CD4-positive, alpha-beta T cell (primary cell): ENCODE measurements around the gene EVC2. TPM values are rescaled to one million over a fixed set of nuclear protein-coding genes. Genes with fewer than 3 reads are reported as not detected.

Experiments
- ATAC-seq: fragments of 200-7000 bp; cut with Tn5 transposase; one replicate; pipeline ENCODE4 v1.10.0; 2022; ENCODE audit warnings: mild to moderate bottlenecking; ENCODE audit not compliant: poor library complexity
- CTCF ChIA-PET: fragments of 350-600 bp; sonication (Branson Sonifier 250); formaldehyde crosslinking; loops from one replicate; lab custom pipeline; 2021; ENCODE audit warnings: antibody characterized with exemption, inconsistent platforms; lab: Charles Lee
- POLR2A ChIA-PET: fragments of 350-600 bp; sonication (Branson Sonifier 250); formaldehyde crosslinking; loops from one replicate; lab custom pipeline; 2021; ENCODE audit warnings: antibody characterized with exemption, inconsistent platforms; lab: Charles Lee
- DNase-seq, 14 experiments: peaks; one replicate each; pipeline ENCODE4 v3.0.0-alpha.2; 2013 to 2020; ENCODE audit warnings: mixed read lengths in 2 of 14
- H3K27ac ChIP-seq, 2 donors: one replicate each; pipeline versions ENCODE4 v1.5.1 to v1.7.0; 2013; ENCODE audit warnings: low read length in 2 of 2, low read depth in 1 of 2, mild to moderate bottlenecking in 1 of 2
- H3K27me3 ChIP-seq, 2 experiments: 1 replicate in 1 of 2; 2 replicates in 1 of 2; pipeline versions ENCODE4 v1.6.1 to v1.7.0; 2013; ENCODE audit warnings: low read length in 2 of 2, control low read depth in 1 of 2, mild to moderate bottlenecking in 1 of 2, moderate library complexity in 1 of 2; ENCODE audit not compliant: insufficient read depth in 2 of 2, control insufficient read depth in 1 of 2
- H3K36me3 ChIP-seq: one replicate; pipeline ENCODE4 v1.6.1; 2013; ENCODE audit warnings: low read length, control low read depth; ENCODE audit not compliant: insufficient read depth
- H3K4me1 ChIP-seq: one replicate; pipeline ENCODE4 v1.6.1; 2013; ENCODE audit warnings: low read length, control low read depth; ENCODE audit not compliant: insufficient read depth
- H3K4me3 ChIP-seq: one replicate; pipeline ENCODE4 v1.5.1; 2013; ENCODE audit warnings: mild to moderate bottlenecking, low read length, moderate library complexity
- H3K9me3 ChIP-seq, 2 experiments: 1 replicate in 1 of 2; 2 replicates in 1 of 2; pipeline versions ENCODE4 v1.6.1 to v1.7.0; 2013; ENCODE audit warnings: low read length in 2 of 2, mild to moderate bottlenecking in 2 of 2, control low read depth in 1 of 2, moderate library complexity in 1 of 2; ENCODE audit not compliant: control insufficient read depth in 1 of 2, insufficient read depth in 1 of 2
- H3K27ac Mint-ChIP-seq: one replicate; pipeline ENCODE4 v1.8.0; 2020; ENCODE audit warnings: mixed read lengths
- H3K27me3 Mint-ChIP-seq: one replicate; pipeline ENCODE4 v1.8.0; 2021; ENCODE audit warnings: mixed read lengths
- H3K36me3 Mint-ChIP-seq: one replicate; pipeline ENCODE4 v1.8.0; 2021; ENCODE audit warnings: low read depth, mixed read lengths
- H3K4me1 Mint-ChIP-seq: one replicate; pipeline ENCODE4 v1.8.0; 2021; ENCODE audit warnings: low read depth, mixed read lengths
- H3K4me3 Mint-ChIP-seq: one replicate; pipeline ENCODE4 v1.8.0; 2020; ENCODE audit warnings: mild to moderate bottlenecking, mixed read lengths
- H3K9me3 Mint-ChIP-seq: one replicate; pipeline ENCODE4 v1.8.0; 2020; ENCODE audit warnings: mixed read lengths
- CTCF ChIP-seq: fragments of 200-600 bp; IDR thresholded peaks from one replicate; pipeline ENCODE4 v1.8.0; 2022; ENCODE audit warnings: antibody characterized with exemption, mild to moderate bottlenecking
- intact Hi-C, 2 experiments: fragments of 100-400 bp; cut with DNase I in 1 of 2; cut with micrococcal nuclease in 1 of 2; formaldehyde crosslinking; loops; one replicate each; pipeline versions ENCODE4 v1.15.1 to v1.9.0; 2023 to 2025; cut with DNase I, micrococcal nuclease
- total RNA-seq, 174 experiments: library from RNA in 2 of 174; stranded (reverse) in 2 of 174; gene quantifications; one replicate each; pipeline ENCODE4 v1.2.3 and lab custom pipeline; 2021 to 2026

Gene EVC2
- total RNA-seq, 2 experiments from 2014 or later = 1.1 to 1.3 TPM

GRCh38 chr4:5662555-5662954 is 45.8 kb downstream of the EVC2 start:
- peaks cover 9% of the 10 kb centered on the region for H3K36me3 Mint-ChIP-seq
- Histone ChIP-seq H3K27ac (no peak overlapping the region), H3K4me1 (no peaks in the 10 kb centered on the region), H3K9me3 (peaks cover 0 to 14% of the 10 kb centered on the region in 2 experiments), H3K4me3 (no peak overlapping the region), H3K27me3 (peaks cover 0 to 2% of the 10 kb centered on the region in 2 experiments), H3K36me3 (no peaks in the 10 kb centered on the region)
- ATAC-seq (no peak), DNase-seq (no peak)
- H3K27ac Mint-ChIP-seq = no peak overlapping the region
- no peaks in the 10 kb centered on the region for H3K4me1 Mint-ChIP-seq
- no peaks in the 10 kb centered on the region for H3K27me3 Mint-ChIP-seq
- intact Hi-C loops = no loop called here
- ChIA-PET CTCF (no interaction called here), POLR2A (no interaction called here)
- H3K4me3 Mint-ChIP-seq = no peak overlapping the region
- H3K9me3 Mint-ChIP-seq = peaks cover 19% of the 10 kb centered on the region
- no peak for TF ChIP-seq CTCF

- Mint-ChIP-seq H3K4me3 (no peak overlapping the region), H3K36me3 (peaks cover 9% of the 10 kb centered on the region), H3K9me3 (peaks cover 14% of the 10 kb centered on the region), H3K27ac (no peak overlapping the region), H3K4me1 (no peaks in the 10 kb centered on the region), H3K27me3 (no peaks in the 10 kb centered on the region)
- TF ChIP-seq CTCF = no peak
- Histone ChIP-seq H3K9me3 (peaks cover 0 to 18% of the 10 kb centered on the region in 2 experiments), H3K27ac (no peak overlapping the region), H3K36me3 (no peaks in the 10 kb centered on the region), H3K27me3 (no peaks in the 10 kb centered on the region), H3K4me3 (no peak overlapping the region), H3K4me1 (no peaks in the 10 kb centered on the region)
- ATAC-seq = no peak
- ChIA-PET CTCF (no interaction called here), POLR2A (no interaction called here)
- intact Hi-C loops = no loop called here
- DNase-seq = no peak
Measured at GRCh38 chr4:5661237-5661636, 47.1 kb downstream of the EVC2 start.

- DNase-seq = no peak
- CTCF ChIA-PET = no interaction called here
Measured at GRCh38 chr4:5660185-5660584, 48.2 kb downstream of the EVC2 start.

More at GRCh38 chr4:5660185-5660584, 48.2 kb downstream of the EVC2 start:
- H3K4me3 ChIP-seq = no peak overlapping the region
- H3K4me1 Mint-ChIP-seq = no peaks in the 10 kb centered on the region
- no peak overlapping the region for H3K4me3 Mint-ChIP-seq
- peaks cover 0 to 12% of the 10 kb centered on the region in 2 experiments for H3K9me3 ChIP-seq
- no peak for ATAC-seq
- H3K27ac Mint-ChIP-seq = no peak overlapping the region
- no peaks in the 10 kb centered on the region for H3K27me3 Mint-ChIP-seq
- H3K27me3 ChIP-seq = no peaks in the 10 kb centered on the region
- H3K36me3 ChIP-seq = no peaks in the 10 kb centered on the region
- H3K4me1 ChIP-seq = no peaks in the 10 kb centered on the region
- peaks cover 11% of the 10 kb centered on the region for H3K9me3 Mint-ChIP-seq
- no peak overlapping the region for H3K27ac ChIP-seq
- POLR2A ChIA-PET = interaction anchor here (0.6 kb wide), 1 partner anchor 19 kb away, joined by 3 read pairs; no protein-coding TSS in a partner anchor
- H3K36me3 Mint-ChIP-seq = peaks cover 9% of the 10 kb centered on the region
- TF ChIP-seq CTCF = no peak
- intact Hi-C loops = no loop called here
